Bladder microvascular endothelial cell (primary cell): ENCODE results near the gene KRTAP22-1. TPM values are rescaled to one million over a fixed set of nuclear protein-coding genes. Genes with fewer than 3 reads are reported as not detected.

Source experiments
- total RNA-seq: library from RNA; depleted of rRNA; stranded (reverse); fragments of >200 nt; gene quantifications from 2 replicates; pipeline ENCODE4 v1.2.3, GENCODE V29; 2014

KRTAP22-1 gene
- not detected in 2 replicates for total RNA-seq

GRCh38 chr21:30600787-30601186 is at the start of gene KRTAP22-1:
TSS of gene KRTAP22-1 (plus strand) at chr21:30601087.

GRCh38 chr21:30561264-30561895 is 39.5 kb upstream of the KRTAP22-1 start, which contains the start of gene KRTAP19-7:
TSS of gene KRTAP19-7 (minus strand) at chr21:30561314. CDS start at chr21:30561289, 25 bp downstream.

GRCh38 chr21:30590297-30590696 is 10.6 kb upstream of the KRTAP22-1 start, which contains the start of gene KRTAP22-2:
TSS of gene KRTAP22-2 (minus strand) at chr21:30590397.

DNA sequence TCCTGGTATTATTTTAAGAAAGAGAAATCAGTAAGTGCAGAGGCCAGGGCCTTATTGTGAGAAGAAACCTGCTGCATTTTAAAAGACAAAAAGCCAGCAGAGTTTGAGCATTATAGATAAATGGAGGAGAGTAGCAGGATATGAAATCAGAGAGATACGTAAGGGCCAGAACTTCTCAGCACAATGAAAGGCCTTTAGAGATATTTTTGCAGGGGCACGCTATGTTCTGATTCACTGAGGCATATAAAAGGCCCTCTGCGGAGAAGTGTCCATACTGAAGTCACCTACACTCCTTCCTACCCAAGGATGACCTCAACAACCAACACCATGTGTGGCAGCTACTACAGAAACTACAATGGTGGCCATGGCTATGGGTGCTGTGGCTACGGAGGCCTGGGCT is 8.7 kb upstream of the KRTAP22-1 start, which contains the start of gene KRTAP6-3:
Gene KRTAP6-3, plus strand, starts transcription at position 301 of the 400 bp plus-strand sequence. Its CDS starts 6 bp downstream, at position 307.

DNA sequence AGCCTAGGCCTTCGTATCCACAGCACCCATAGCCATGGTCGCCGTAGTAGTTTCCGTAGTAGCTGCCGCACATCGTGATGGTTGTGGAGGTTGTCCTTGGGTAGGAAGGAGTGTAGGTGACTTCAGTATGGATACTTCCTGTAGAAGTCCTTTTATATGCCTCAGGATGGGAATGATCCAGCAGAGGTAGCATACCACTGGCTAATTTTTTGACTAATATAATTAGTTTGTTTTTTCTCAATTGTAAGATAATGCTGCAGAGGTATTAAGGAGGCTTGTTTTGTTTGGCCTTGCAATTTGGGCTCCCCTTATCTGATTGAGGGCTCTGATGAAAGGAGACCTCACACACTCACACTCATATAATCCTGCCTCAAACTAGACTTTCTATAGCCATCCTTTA is 2.1 kb upstream of the KRTAP22-1 start, which contains the start of gene KRTAP6-2:
Gene KRTAP6-2, minus strand, starts transcription at position 101 of the 400 bp plus-strand sequence. Its CDS starts 28 bp downstream, at position 73.

DNA sequence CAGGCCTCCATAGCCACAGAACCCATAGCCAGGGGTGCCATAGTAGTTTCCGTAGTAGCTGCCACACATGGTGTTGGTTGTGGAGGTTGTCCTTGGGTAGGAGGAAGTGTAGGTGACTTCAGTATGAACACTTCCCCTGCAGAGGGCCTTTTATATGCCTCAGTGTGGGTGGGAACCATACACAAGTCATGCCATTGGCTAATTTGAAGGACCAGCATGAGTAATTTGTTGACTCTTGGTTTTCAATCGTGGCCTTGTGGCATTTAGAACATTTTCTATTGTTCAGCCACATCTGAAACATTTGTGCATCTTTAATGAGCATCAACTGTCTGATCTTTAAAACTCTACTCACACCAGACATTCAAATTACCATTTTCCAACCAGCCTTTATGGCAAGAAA is 12.9 kb downstream of the KRTAP22-1 start, which contains the start of gene KRTAP6-1:
Gene KRTAP6-1, minus strand, starts transcription at position 95 of the 400 bp plus-strand sequence. Its CDS starts 26 bp downstream, at position 69.

GRCh38 chr21:30616125-30616524 is 15.2 kb downstream of the KRTAP22-1 start, which contains the start of gene KRTAP20-1:
TSS of gene KRTAP20-1 (plus strand) at chr21:30616425. CDS start at chr21:30616455, 30 bp downstream.

DNA sequence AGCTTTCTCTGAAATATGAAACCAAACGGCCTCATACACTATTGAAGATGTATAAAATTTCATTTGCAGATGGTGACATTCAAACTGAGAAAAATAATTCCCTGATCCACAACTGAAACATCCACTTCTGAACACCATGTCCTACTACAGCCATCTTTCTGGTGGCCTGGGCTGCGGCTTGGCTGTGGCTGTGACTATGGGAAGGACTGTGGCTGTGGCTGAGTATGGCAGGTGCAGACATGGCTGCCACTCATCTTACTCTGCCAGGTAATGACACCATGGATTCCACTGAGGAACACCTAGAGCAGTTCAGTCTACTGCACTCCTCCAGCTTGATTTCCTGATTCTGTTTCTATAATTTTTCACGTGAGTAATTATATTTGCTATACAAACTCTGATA is 19.6 kb downstream of the KRTAP22-1 start, which contains the start of gene KRTAP20-4:
Gene KRTAP20-4, plus strand, starts transcription at position 106 of the 400 bp plus-strand sequence.

DNA sequence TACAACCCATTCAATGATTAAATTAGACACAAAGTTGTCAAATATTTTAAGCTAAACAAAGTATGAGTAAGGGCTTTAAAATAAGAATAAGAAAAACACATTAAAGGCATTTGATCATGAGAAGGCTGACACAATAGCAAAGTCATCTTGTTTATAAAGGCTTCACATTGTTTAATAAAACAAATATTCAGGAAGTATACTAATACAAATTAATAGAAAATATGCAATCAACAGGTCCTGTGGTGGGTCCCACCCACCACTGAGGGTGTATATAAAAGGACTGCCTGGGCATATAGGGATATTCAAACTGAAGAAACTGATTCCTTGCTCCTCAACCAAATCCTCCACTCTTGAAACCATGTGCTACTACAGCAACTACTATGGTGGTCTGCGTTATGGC is 34.0 kb downstream of the KRTAP22-1 start, which contains the start of gene KRTAP20-2:
Gene KRTAP20-2, plus strand, starts transcription at position 301 of the 400 bp plus-strand sequence. Its CDS starts 58 bp downstream, at position 359.

GRCh38 chr21:30642564-30642963 is 41.7 kb downstream of the KRTAP22-1 start, which contains the start of gene KRTAP20-3:
TSS of gene KRTAP20-3 (plus strand) at chr21:30642864.

Other genes with a start within 250 kb of the KRTAP22-1 start
- gene KRTAP13-2, start 228.8 kb upstream of the KRTAP22-1 start, total RNA-seq = not detected in 2 replicates
- gene KRTAP13-1, start 205.1 kb upstream of the KRTAP22-1 start, total RNA-seq = not detected in 2 replicates
- not detected in 2 replicates for gene KRTAP13-3, start 175.2 kb upstream of the KRTAP22-1 start, total RNA-seq
- gene KRTAP13-4, start 170.9 kb upstream of the KRTAP22-1 start, total RNA-seq = not detected in 2 replicates
- not detected in 2 replicates for gene KRTAP15-1, start 160.8 kb upstream of the KRTAP22-1 start, total RNA-seq
- not detected in 2 replicates for gene KRTAP19-1, start 120.7 kb upstream of the KRTAP22-1 start, total RNA-seq
- gene KRTAP19-2, start 113.7 kb upstream of the KRTAP22-1 start, total RNA-seq = not detected in 2 replicates
- gene KRTAP19-3, start 109.1 kb upstream of the KRTAP22-1 start, total RNA-seq = not detected in 2 replicates
- not detected in 2 replicates for gene KRTAP19-4, start 103.9 kb upstream of the KRTAP22-1 start, total RNA-seq
- not detected in 2 replicates for gene KRTAP19-5, start 98.9 kb upstream of the KRTAP22-1 start, total RNA-seq
- gene KRTAP19-6, start 59.2 kb upstream of the KRTAP22-1 start, total RNA-seq = not detected in 2 replicates
- not detected in 2 replicates for gene KRTAP19-7, start 39.8 kb upstream of the KRTAP22-1 start, total RNA-seq
- not detected in 2 replicates for gene KRTAP22-2, start 10.7 kb upstream of the KRTAP22-1 start, total RNA-seq
- not detected in 2 replicates for gene KRTAP6-3, start 8.6 kb upstream of the KRTAP22-1 start, total RNA-seq
- not detected in 2 replicates for gene KRTAP6-2, start 2.2 kb upstream of the KRTAP22-1 start, total RNA-seq
- not detected in 2 replicates for gene KRTAP6-1, start 12.8 kb downstream of the KRTAP22-1 start, total RNA-seq
- not detected in 2 replicates for gene KRTAP20-1, start 15.3 kb downstream of the KRTAP22-1 start, total RNA-seq
- gene KRTAP20-4, start 19.5 kb downstream of the KRTAP22-1 start, total RNA-seq = not detected in 2 replicates
- not detected in 2 replicates for gene KRTAP20-2, start 34.1 kb downstream of the KRTAP22-1 start, total RNA-seq
- gene KRTAP20-3, start 41.8 kb downstream of the KRTAP22-1 start, total RNA-seq = not detected in 2 replicates
- gene KRTAP21-3, start 117.7 kb downstream of the KRTAP22-1 start, total RNA-seq = not detected in 2 replicates
- gene KRTAP21-2, start 146.2 kb downstream of the KRTAP22-1 start, total RNA-seq = not detected in 2 replicates
- not detected in 2 replicates for gene KRTAP21-1, start 154.3 kb downstream of the KRTAP22-1 start, total RNA-seq
- gene KRTAP8-1, start 212.2 kb downstream of the KRTAP22-1 start, total RNA-seq = not detected in 2 replicates
- gene KRTAP7-1, start 228.7 kb downstream of the KRTAP22-1 start, total RNA-seq = not detected in 2 replicates